ENCODE measurements around the gene TMEM179B.

TMEM179B gene

DNA sequence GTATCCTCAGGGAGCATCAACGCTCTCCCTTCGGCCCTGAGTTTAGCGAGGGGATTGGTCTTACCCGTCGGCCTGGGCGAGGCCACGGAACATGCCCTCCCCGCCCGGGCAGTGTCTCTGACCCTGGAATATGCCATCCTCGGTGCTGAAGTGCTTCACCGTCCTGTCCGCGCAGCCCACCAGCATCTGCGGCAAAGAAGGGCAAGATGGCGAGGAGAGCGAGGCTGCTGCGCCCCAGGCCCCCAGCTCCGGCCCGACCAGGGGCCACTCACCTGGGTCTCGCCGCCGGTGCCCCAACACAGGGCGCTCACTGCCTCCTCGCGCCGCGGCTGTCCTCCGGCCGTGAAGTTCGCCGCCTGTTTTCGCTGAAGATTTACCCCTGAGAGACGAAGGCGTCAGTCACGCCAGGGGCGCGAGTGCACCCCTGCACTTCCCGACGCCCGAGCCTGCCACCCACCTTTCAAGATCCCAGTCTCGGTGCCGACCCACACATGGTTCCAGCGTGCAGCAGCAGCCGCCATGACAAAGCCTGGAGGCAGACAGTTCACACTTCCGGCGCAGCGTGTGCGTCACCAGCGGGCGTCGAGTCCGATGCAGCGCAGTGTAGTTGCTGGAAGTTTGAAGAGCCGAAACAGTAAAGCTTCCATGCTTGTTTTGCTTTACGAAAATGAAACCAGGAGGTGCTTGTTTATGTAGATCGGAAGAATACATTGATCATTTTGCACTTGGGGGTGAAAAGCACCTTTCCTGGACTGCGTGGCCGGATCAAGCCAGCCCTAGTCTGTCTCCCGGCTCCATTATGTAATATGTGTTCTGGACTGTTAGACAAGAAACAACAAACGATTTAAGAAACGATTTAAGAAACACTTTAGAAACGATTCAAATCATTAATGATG lies 52.1 kb downstream of the TMEM179B start, which contains the start of gene WDR74:
TSS of gene WDR74 (minus strand) at position 541 of the 896 bp plus-strand sequence. CDS start at position 521, 20 bp downstream.
- no peak for TF ChIP-seq GATA3 (IDR thresholded peaks at IDR 0.05; ENCODE audit: low read depth, low read length)
- no peak for TF ChIP-seq GATA2 (IDR thresholded peaks at IDR 0.05; ENCODE audit: low read depth, low read length)

Measured in SH-SY5Y (cell line).